Spleen (tissue), 11 donors: ENCODE measurements around the gene CEP63. TPM values are rescaled to one million over a fixed set of nuclear protein-coding genes. Genes with fewer than 3 reads are reported as not detected.

Experiments
- DNase-seq: peaks from one replicate; pipeline ENCODE4 v3.0.0-alpha.2; 2020
- H3K27ac ChIP-seq, 8 donors: fragments of 200-600 bp; sonication (generic) in 7 of 8; 1 replicate in 4 of 8; 2 replicates in 4 of 8; pipeline versions ENCODE4 v1.5.0 to v1.8.0; 2016 to 2021; ENCODE audit warnings: inconsistent platforms in 4 of 8, mild to moderate bottlenecking in 4 of 8, moderate library complexity in 1 of 8
- H3K27me3 ChIP-seq, 7 donors: fragments of 200-600 bp; sonication (generic) in 6 of 7; replicated peaks in 1 of 7; 1 replicate in 4 of 7; 2 replicates in 3 of 7; pipeline versions ENCODE4 v1.5.0 to v1.8.0; 2016 to 2021; ENCODE audit warnings: inconsistent platforms in 3 of 7, mild to moderate bottlenecking in 1 of 7
- H3K36me3 ChIP-seq, 6 donors: fragments of 200-600 bp; sonication (generic) in 5 of 6; 1 replicate in 4 of 6; 2 replicates in 2 of 6; pipeline versions ENCODE4 v1.5.0 to v1.8.0; 2016 to 2021; ENCODE audit warnings: inconsistent platforms in 2 of 6
- H3K4me1 ChIP-seq, 6 donors: fragments of 200-600 bp; sonication (generic) in 5 of 6; 1 replicate in 3 of 6; 2 replicates in 3 of 6; pipeline versions ENCODE4 v1.5.0 to v1.8.0; 2016 to 2021; ENCODE audit warnings: inconsistent platforms in 3 of 6
- H3K4me3 ChIP-seq, 8 donors: fragments of 200-600 bp; sonication (generic) in 7 of 8; 1 replicate in 4 of 8; 2 replicates in 4 of 8; pipeline versions ENCODE4 v1.5.0 to v1.8.0; 2016 to 2021; ENCODE audit warnings: inconsistent platforms in 4 of 8, mild to moderate bottlenecking in 4 of 8, moderate library complexity in 2 of 8
- H3K9me3 ChIP-seq, 8 donors: fragments of 200-600 bp; sonication (generic) in 7 of 8; 1 replicate in 4 of 8; 2 replicates in 4 of 8; pipeline versions ENCODE4 v1.5.0 to v1.8.0; 2016 to 2021; ENCODE audit warnings: inconsistent platforms in 4 of 8
- POLR2A ChIP-seq, 3 donors: fragments of 450-650 bp; IDR thresholded peaks; one replicate each; pipeline ENCODE4 v1.5.1; 2017; ENCODE audit warnings: antibody characterized with exemption in 3 of 3, mild to moderate bottlenecking in 1 of 3
- POLR2AphosphoS5 ChIP-seq, 3 donors: sonication (generic); formaldehyde crosslinking; IDR thresholded peaks; one replicate each; pipeline ENCODE4 v1.5.1; 2017; ENCODE audit warnings: antibody characterized with exemption in 3 of 3
- WGBS, 5 donors: extraction: QIAGEN DNeasy Blood & Tissue Kit in 3 of 5; methylation state at CpG; one replicate each; pipeline versions ENCODE4 v1.1.5 to v1.1.7; 2013 to 2018; 5-methylcytosine and 5-hydroxymethylcytosine counted together
- intact Hi-C: fragments of 100-400 bp; cut with DNase I; formaldehyde crosslinking; loops from one replicate; pipeline ENCODE4 v1.15.0; 2023; ENCODE audit warnings: low total_unique reads
- polyA plus RNA-seq, 3 donors: library from polyadenylated mRNA; stranded (reverse); fragments of 200-250 nt; gene quantifications; one replicate each; pipeline ENCODE4 v1.2.1, GENCODE V29; 2013
- total RNA-seq, 7 donors: library from RNA; depleted of rRNA in 3 of 7; stranded (reverse); fragments of >200 nt in 3 of 7; fragmentation: NEBNext Ultra II Directional in 4 of 7; extraction: Animal tissue kit (Norgen Biotek cat#: 25700) in 4 of 7; gene quantifications; one replicate each; pipeline versions ENCODE4 v1.1.0 to v1.2.1, GENCODE V29; 2016 to 2021
- TF ChIP-seq, protein P1 (sequence below), 11 experiments: fragments of 200-600 bp in 7 of 11; fragments of 450-650 bp in 4 of 11; sonication (generic) in 4 of 11; IDR thresholded peaks in 8 of 11; conservative IDR thresholded peaks in 3 of 11; 1 replicate in 7 of 11; 2 replicates in 4 of 11; pipeline versions ENCODE4 v1.4.0 to v1.8.0; 2016 to 2021; ENCODE audit warnings: antibody characterized with exemption in 11 of 11, inconsistent platforms in 4 of 11, mild to moderate bottlenecking in 1 of 11
- donor health status: healthy with polysubstance abuse.
- donor health status: DM: no; HTN: no; CAD: no; lungs with moderate emphysema.
- donor health status: DM: no; HTN: no; CAD: no.
- donor health status: Bipolar disorder and iron deficiency.
- donor health status: healthy.
- donor health status: DM: no; HTN: no; CAD: no.
- donor health status: DM: yes; HTN: yes; CAD: no.

Gene CEP63
- total and polyA plus RNA-seq, 10 donors, result 13.4 to 37.0 (median 28.1) TPM

- 61 to 87% (median 78%) methylated on average over 2 of the region's 2 CpGs for WGBS, 5 donors
- no peak for TF ChIP-seq POLR2AphosphoS5 (IDR thresholded peaks at IDR 0.05)
- TF ChIP-seq, protein P1, sequence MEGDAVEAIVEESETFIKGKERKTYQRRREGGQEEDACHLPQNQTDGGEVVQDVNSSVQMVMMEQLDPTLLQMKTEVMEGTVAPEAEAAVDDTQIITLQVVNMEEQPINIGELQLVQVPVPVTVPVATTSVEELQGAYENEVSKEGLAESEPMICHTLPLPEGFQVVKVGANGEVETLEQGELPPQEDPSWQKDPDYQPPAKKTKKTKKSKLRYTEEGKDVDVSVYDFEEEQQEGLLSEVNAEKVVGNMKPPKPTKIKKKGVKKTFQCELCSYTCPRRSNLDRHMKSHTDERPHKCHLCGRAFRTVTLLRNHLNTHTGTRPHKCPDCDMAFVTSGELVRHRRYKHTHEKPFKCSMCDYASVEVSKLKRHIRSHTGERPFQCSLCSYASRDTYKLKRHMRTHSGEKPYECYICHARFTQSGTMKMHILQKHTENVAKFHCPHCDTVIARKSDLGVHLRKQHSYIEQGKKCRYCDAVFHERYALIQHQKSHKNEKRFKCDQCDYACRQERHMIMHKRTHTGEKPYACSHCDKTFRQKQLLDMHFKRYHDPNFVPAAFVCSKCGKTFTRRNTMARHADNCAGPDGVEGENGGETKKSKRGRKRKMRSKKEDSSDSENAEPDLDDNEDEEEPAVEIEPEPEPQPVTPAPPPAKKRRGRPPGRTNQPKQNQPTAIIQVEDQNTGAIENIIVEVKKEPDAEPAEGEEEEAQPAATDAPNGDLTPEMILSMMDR (IDR thresholded peaks at IDR 0.05 in 8 of 11, conservative IDR thresholded peaks at IDR 0.05 in 3 of 11), result no peak
- no peak for TF ChIP-seq POLR2A (IDR thresholded peaks at IDR 0.05)
- no peak overlapping the region for H3K4me3 ChIP-seq
- no peak overlapping the region for H3K27ac ChIP-seq
- no peak for DNase-seq
- no peaks in the 10 kb centered on the region for H3K36me3 ChIP-seq
- peaks cover 0 to 29% (median 0%) of the 10 kb centered on the region in 7 donors for H3K27me3 ChIP-seq
- H3K9me3 ChIP-seq, result no peaks in the 10 kb centered on the region
- intact Hi-C loops, result no loop called here
- peaks cover 0 to 15% (median 4%) of the 10 kb centered on the region in 6 donors for H3K4me1 ChIP-seq
These were observed 125.7 kb downstream of the CEP63 start for GRCh38 chr3:134611516-134611915.

DNA sequence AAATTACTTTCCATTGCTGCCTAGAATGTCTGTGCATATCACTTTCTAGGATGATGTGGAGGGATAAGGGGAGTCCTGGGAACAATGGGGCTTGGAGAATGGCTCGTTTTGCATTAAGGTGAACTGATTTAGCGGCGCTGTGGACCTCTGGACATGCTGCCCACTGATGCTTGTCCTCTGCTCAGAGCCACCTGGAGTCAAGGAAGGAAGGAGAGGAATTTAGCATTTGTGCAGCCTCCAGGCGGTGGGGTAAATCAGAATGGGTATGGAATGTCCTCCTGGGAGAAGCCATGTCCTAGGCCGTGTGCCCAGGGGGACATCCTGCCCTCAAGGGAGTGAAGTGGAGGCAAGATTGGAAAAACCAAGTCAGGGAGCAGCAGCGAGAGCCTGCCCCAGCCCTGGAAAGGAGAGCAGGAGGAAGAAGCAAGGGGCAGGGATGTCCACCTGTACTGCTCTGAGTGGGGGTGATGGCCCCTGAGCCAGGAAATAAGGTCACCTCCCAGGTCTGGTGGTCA lies 127.2 kb downstream of the CEP63 start:
- no peaks in the 10 kb centered on the region for H3K36me3 ChIP-seq
- 65 to 88% (median 86%) methylated on average over 6 of the region's 6 CpGs for WGBS, 5 donors
- H3K9me3 ChIP-seq, result no peaks in the 10 kb centered on the region
- intact Hi-C loops, result no loop called here
- no peak overlapping the region for H3K27ac ChIP-seq
- DNase-seq, result no peak
- no peaks in the 10 kb centered on the region for H3K4me1 ChIP-seq
- no peak overlapping the region for H3K4me3 ChIP-seq
- TF ChIP-seq, protein P1 (IDR thresholded peaks at IDR 0.05 in 8 of 11, conservative IDR thresholded peaks at IDR 0.05 in 3 of 11), result no peak
- TF ChIP-seq POLR2AphosphoS5 (IDR thresholded peaks at IDR 0.05) (no peak), POLR2A (IDR thresholded peaks at IDR 0.05) (no peak)
- H3K27me3 ChIP-seq, result peaks cover 0 to 18% (median 0%) of the 10 kb centered on the region in 7 donors

DNA sequence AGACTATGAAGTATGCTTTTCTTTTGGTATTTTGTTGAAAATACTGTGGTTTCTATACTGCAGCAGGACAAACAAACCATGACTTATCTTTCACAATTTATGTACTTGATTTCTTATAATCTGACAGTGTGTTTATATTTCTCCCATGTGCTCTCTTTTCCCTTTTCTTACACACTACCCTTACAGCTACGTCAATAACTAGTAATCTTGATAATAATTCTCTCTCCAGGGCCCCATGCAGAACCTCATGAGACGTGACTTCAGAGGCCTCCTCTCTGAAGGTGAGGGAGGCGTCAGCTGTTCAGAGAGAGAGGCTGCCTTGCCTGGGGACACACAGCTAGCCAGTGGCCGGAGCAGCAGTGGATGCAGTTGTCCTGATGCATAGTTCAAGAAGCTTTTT lies 129.1 kb downstream of the CEP63 start:
- Histone ChIP-seq H3K36me3 (no peaks in the 10 kb centered on the region), H3K9me3 (no peaks in the 10 kb centered on the region), H3K4me1 (no peaks in the 10 kb centered on the region), H3K4me3 (no peak overlapping the region), H3K27me3 (peaks cover 0 to 5% (median 0%) of the 10 kb centered on the region in 7 donors), H3K27ac (no peak overlapping the region)
- intact Hi-C loops, result no loop called here
- no peak for DNase-seq
- WGBS, 5 donors, result 85 to 97% (median 89%) methylated on average over 4 of the region's 4 CpGs
- TF ChIP-seq POLR2AphosphoS5 (IDR thresholded peaks at IDR 0.05) (no peak), POLR2A (IDR thresholded peaks at IDR 0.05) (no peak)
- TF ChIP-seq, protein P1 (IDR thresholded peaks at IDR 0.05 in 8 of 11, conservative IDR thresholded peaks at IDR 0.05 in 3 of 11), result no peak

DNA sequence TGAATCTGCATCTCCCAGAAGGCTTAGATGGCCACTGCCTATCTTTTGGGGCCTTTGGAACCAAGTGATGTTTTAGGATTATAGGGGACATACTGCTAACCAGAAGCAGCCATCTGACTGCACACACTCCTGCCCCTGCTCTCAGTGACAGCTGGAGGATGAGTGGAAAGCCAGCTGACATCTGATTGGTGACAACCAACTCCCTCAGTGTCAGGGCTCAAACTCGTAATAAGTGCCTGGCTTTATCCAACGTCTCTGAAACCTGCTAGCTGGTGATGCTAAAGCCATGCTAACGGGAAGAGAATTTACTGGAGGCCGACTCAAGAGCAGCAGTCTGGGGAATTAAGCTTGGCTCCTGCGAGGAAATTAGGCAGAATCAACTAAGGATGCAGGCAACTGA lies 129.9 kb downstream of the CEP63 start:
- Histone ChIP-seq H3K4me3 (no peak overlapping the region), H3K4me1 (no peaks in the 10 kb centered on the region), H3K36me3 (no peaks in the 10 kb centered on the region), H3K9me3 (no peaks in the 10 kb centered on the region), H3K27me3 (no peaks in the 10 kb centered on the region), H3K27ac (no peak overlapping the region)
- DNase-seq, result no peak
- intact Hi-C loops, result no loop called here
- 85 to 93% (median 88%) methylated on average over 5 of the region's 5 CpGs for WGBS, 5 donors
- TF ChIP-seq POLR2AphosphoS5 (IDR thresholded peaks at IDR 0.05) (no peak), POLR2A (IDR thresholded peaks at IDR 0.05) (no peak)
- TF ChIP-seq, protein P1 (IDR thresholded peaks at IDR 0.05 in 8 of 11, conservative IDR thresholded peaks at IDR 0.05 in 3 of 11), result no peak
